Measurements from ENCODE around the gene NR4A3.

- TF ChIP-seq CTCF (IDR thresholded peaks at IDR 0.05; ENCODE audit: low read depth, low read length) (no peak), EZH2phosphoT487 (IDR thresholded peaks at IDR 0.05; ENCODE audit: low read depth) (no peak)
These were observed 7.9 kb upstream of the NR4A3 start for GRCh38 chr9:99813739-99814138.

All from OCI-LY3 (cell line).